Neuron (in vitro differentiated cells): ENCODE measurements around the gene ZNF559.

Experiments
- H2AFZ ChIP-seq: one replicate; pipeline ENCODE4 v1.6.1; 2013; ENCODE audit warnings: low read depth, mild to moderate bottlenecking, inconsistent platforms, low read length, moderate library complexity
- H3K27me3 ChIP-seq: one replicate; pipeline ENCODE4 v1.6.1; 2013; ENCODE audit warnings: low read length; ENCODE audit not compliant: insufficient read depth
- H3K36me3 ChIP-seq: one replicate; pipeline ENCODE4 v1.6.1; 2013; ENCODE audit warnings: low read length; ENCODE audit not compliant: insufficient read depth
- H3K4me1 ChIP-seq: one replicate; pipeline ENCODE4 v1.6.1; 2013; ENCODE audit warnings: low read length; ENCODE audit not compliant: insufficient read depth
- H3K4me3 ChIP-seq: 2 replicates; pipeline ENCODE4 v1.5.1; 2013; ENCODE audit warnings: mild to moderate bottlenecking, low read length, moderate library complexity
- H3K9me3 ChIP-seq: one replicate; pipeline ENCODE4 v1.6.1; 2013; ENCODE audit warnings: low read length

Gene ZNF559

GRCh38 chr19:9381361-9381785 lies 57.4 kb downstream of the ZNF559 start:
- H2AFZ ChIP-seq: no peak overlapping the region
- no peaks in the 10 kb centered on the region for H3K4me1 ChIP-seq
- H3K9me3 ChIP-seq: peaks cover 77% of the 10 kb centered on the region
- peaks cover 42% of the 10 kb centered on the region for H3K36me3 ChIP-seq
- H3K4me3 ChIP-seq: no peak overlapping the region
- no peaks in the 10 kb centered on the region for H3K27me3 ChIP-seq
